ENCODE measurements around the gene PLXDC2.

Gene PLXDC2

GRCh38 chr10:19818876-19819275 is 2.6 kb downstream of the PLXDC2 start:
- Histone ChIP-seq H3K79me2 (ENCODE audit: control insufficient read depth, low read length) (no peaks in the 10 kb centered on the region), H3K4me1 (ENCODE audit: control insufficient read depth, low read length) (no peaks in the 10 kb centered on the region), H3K9me3 (ENCODE audit: control insufficient read depth, insufficient read depth, low read length) (no peaks in the 10 kb centered on the region; the same call in 1 of the 2 replicates), H4K20me1 (ENCODE audit: control insufficient read depth, insufficient read depth, low read depth, low read length) (no peaks in the 10 kb centered on the region), H3F3A (ENCODE audit: control insufficient read depth, insufficient read depth) (no peaks in the 10 kb centered on the region), H3K9me2 (replicated peaks; ENCODE audit: control insufficient read depth, low read length) (no peaks in the 10 kb centered on the region), H3K27me3 (ENCODE audit: control insufficient read depth, low read length) (no peaks in the 10 kb centered on the region), H3K4me2 (ENCODE audit: low read length) (no peak overlapping the region), H3K36me3 (ENCODE audit: control insufficient read depth, low read length) (no peaks in the 10 kb centered on the region), H3K27ac (ENCODE audit: low read depth, low read length) (no peak overlapping the region), H3K4me3 (ENCODE audit: low read length) (no peak overlapping the region)
- no peak for TF ChIP-seq CTCF (IDR thresholded peaks at IDR 0.05; ENCODE audit: low read depth, low read length, poor library complexity, severe bottlenecking)
- no peak for TF ChIP-seq EZH2phosphoT487 (IDR thresholded peaks at IDR 0.05; ENCODE audit: borderline replicate concordance, low read length)

DNA sequence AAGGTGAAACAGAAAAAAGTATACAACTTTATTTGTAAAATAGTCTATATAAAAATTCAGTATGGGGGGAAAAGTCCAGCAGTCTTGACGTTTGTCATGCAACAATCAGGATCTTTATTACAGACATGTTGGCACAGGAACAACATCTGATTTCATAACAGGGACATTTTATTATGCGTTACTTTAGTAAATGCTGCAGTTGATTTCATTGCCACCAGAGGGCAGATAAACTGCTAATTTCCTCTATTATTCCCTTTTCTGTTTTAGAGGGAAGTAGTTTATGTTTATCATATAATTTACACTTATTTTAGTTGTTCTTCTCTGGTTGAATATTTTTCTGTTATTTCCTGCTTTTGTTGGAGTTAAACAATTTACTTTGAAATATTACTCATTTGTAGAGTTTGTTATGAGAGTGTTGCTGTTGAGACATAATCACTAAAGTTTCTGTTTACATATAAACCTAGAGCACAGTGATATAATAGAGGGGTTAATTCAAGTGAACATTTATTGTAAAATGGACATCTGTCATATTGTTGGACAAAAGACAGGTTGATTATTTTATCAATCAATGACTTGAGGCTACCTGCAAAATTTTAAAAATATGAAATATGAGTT is 3.3 kb downstream of the PLXDC2 start:
- H3K79me2 ChIP-seq (ENCODE audit: control insufficient read depth, low read length): no peaks in the 10 kb centered on the region

GRCh38 chr10:19824381-19825342 is 8.4 kb downstream of the PLXDC2 start:
- Histone ChIP-seq H3K27me3 (ENCODE audit: control insufficient read depth, low read length) (no peaks in the 10 kb centered on the region), H3K9me2 (replicated peaks; ENCODE audit: control insufficient read depth, low read length) (no peaks in the 10 kb centered on the region), H3K36me3 (ENCODE audit: control insufficient read depth, low read length) (no peaks in the 10 kb centered on the region), H4K20me1 (ENCODE audit: control insufficient read depth, insufficient read depth, low read depth, low read length) (no peaks in the 10 kb centered on the region), H3K4me2 (ENCODE audit: low read length) (no peak overlapping the region), H3K9me3 (ENCODE audit: control insufficient read depth, insufficient read depth, low read length) (no peaks in the 10 kb centered on the region), H3K27ac (ENCODE audit: low read depth, low read length) (no peak overlapping the region), H3K4me3 (ENCODE audit: low read length) (no peak overlapping the region), H3F3A (ENCODE audit: control insufficient read depth, insufficient read depth) (no peaks in the 10 kb centered on the region), H3K79me2 (ENCODE audit: control insufficient read depth, low read length) (no peaks in the 10 kb centered on the region), H3K4me1 (ENCODE audit: control insufficient read depth, low read length) (no peaks in the 10 kb centered on the region)
- TF ChIP-seq CTCF (IDR thresholded peaks at IDR 0.05; ENCODE audit: low read depth, low read length, poor library complexity, severe bottlenecking): no peak
- no peak for TF ChIP-seq EZH2phosphoT487 (IDR thresholded peaks at IDR 0.05; ENCODE audit: borderline replicate concordance, low read length)

More for the DNA sequence above, 3.3 kb downstream of the PLXDC2 start:
- Histone ChIP-seq H3F3A (ENCODE audit: control insufficient read depth, insufficient read depth) (no peaks in the 10 kb centered on the region), H3K9me3 (ENCODE audit: control insufficient read depth, insufficient read depth, low read length) (no peaks in the 10 kb centered on the region; the same call in 1 of the 2 replicates), H4K20me1 (ENCODE audit: control insufficient read depth, insufficient read depth, low read depth, low read length) (no peaks in the 10 kb centered on the region), H3K27ac (ENCODE audit: low read depth, low read length) (no peak overlapping the region), H3K4me2 (ENCODE audit: low read length) (no peak overlapping the region), H3K4me3 (ENCODE audit: low read length) (no peak overlapping the region), H3K27me3 (ENCODE audit: control insufficient read depth, low read length) (no peaks in the 10 kb centered on the region), H3K4me1 (ENCODE audit: control insufficient read depth, low read length) (no peaks in the 10 kb centered on the region), H3K36me3 (ENCODE audit: control insufficient read depth, low read length) (no peaks in the 10 kb centered on the region), H3K9me2 (replicated peaks; ENCODE audit: control insufficient read depth, low read length) (no peaks in the 10 kb centered on the region)
- TF ChIP-seq EZH2phosphoT487 (IDR thresholded peaks at IDR 0.05; ENCODE audit: borderline replicate concordance, low read length): no peak
- TF ChIP-seq CTCF (IDR thresholded peaks at IDR 0.05; ENCODE audit: low read depth, low read length, poor library complexity, severe bottlenecking): peak; percentile 57
